ENCODE data around the gene VAV2. TPM values are rescaled to one million over a fixed set of nuclear protein-coding genes. Genes with fewer than 3 reads are reported as not detected.

VAV2 gene
- total RNA-seq, 2 experiments from 2014 or later: 11.0 to 27.8 TPM

DNA sequence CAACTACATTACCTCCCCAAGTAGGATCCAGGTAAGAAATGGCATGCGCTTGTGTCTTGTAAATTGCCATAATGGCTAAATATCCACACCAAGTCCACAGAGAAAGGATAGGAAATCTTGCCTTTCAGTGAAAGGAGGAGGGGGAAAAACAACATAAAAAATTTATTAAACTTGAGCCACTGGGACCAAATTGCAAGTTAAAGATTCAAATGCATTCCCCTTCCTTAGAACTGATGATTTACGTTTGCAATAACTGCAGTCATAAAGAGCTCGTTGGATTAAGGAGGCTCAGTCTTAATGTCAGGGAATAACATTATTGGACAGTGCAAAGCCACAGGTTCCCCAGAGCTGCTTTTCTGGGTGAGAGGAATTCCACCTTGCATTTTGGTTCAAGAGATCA lies 161.4 kb downstream of the VAV2 start:
- POLR2A ChIA-PET: no interaction called here
- intact Hi-C loops (cut with micrococcal nuclease; ENCODE audit: unreplicated experiment): no loop called here

DNA sequence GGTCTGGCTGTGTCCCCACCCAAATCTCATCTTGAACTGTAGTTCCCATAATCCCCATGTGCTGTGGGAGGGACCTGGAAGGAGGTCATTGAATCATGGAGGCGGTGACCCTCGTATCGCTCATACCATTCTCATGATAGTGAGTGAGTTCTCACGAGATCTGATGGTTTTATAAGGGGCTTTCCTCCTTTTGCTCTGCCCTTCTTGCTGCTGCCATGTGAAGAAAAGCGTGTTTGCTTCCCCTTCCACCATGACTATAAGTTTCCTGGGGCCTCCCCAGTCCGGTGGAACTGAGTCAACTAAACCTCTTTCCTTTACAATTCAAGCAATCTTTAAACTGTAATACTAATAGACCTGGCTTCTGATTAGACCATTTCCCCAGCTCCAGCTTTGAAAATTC lies 161.8 kb downstream of the VAV2 start:
- no TSS peak for BruUV-seq (replicated peaks)

More for the DNA sequence above, 161.4 kb downstream of the VAV2 start:
- TF ChIP-seq EZH2phosphoT487 (IDR thresholded peaks at IDR 0.05; ENCODE audit: borderline replicate concordance, low read depth, low read length): no peak
- TF ChIP-seq, protein P1, sequence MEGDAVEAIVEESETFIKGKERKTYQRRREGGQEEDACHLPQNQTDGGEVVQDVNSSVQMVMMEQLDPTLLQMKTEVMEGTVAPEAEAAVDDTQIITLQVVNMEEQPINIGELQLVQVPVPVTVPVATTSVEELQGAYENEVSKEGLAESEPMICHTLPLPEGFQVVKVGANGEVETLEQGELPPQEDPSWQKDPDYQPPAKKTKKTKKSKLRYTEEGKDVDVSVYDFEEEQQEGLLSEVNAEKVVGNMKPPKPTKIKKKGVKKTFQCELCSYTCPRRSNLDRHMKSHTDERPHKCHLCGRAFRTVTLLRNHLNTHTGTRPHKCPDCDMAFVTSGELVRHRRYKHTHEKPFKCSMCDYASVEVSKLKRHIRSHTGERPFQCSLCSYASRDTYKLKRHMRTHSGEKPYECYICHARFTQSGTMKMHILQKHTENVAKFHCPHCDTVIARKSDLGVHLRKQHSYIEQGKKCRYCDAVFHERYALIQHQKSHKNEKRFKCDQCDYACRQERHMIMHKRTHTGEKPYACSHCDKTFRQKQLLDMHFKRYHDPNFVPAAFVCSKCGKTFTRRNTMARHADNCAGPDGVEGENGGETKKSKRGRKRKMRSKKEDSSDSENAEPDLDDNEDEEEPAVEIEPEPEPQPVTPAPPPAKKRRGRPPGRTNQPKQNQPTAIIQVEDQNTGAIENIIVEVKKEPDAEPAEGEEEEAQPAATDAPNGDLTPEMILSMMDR (conservative IDR thresholded peaks at IDR 0.05; ENCODE audit: low read length): no peak
- no peaks in the 10 kb centered on the region for H3K9me2 ChIP-seq (ENCODE audit: insufficient read depth, low read length)
- H3K36me3 ChIP-seq (ENCODE audit: insufficient read depth, low read length): no peaks in the 10 kb centered on the region
- no peak for DNase-seq (ENCODE audit: low spot score)
- no peak overlapping the region for H2AFZ ChIP-seq (ENCODE audit: low read length)
- no peak overlapping the region for H3K4me2 ChIP-seq (ENCODE audit: low read length)
- CTCF ChIA-PET (ENCODE audit: unreplicated experiment): no interaction called here
- H3K4me1 ChIP-seq (ENCODE audit: insufficient read depth, low read length, poor library complexity, severe bottlenecking): peaks cover 6% of the 10 kb centered on the region
- no peaks in the 10 kb centered on the region for H3K9me3 ChIP-seq (ENCODE audit: low read length)
- BruUV-seq (replicated peaks): no TSS peak
- no peaks in the 10 kb centered on the region for H4K20me1 ChIP-seq (ENCODE audit: insufficient read depth, low read length)
- H3K79me2 ChIP-seq (ENCODE audit: insufficient read depth, low read depth, low read length): no peaks in the 10 kb centered on the region
- no peak overlapping the region for H3K4me3 ChIP-seq (ENCODE audit: low read depth, low read length, poor library complexity, severe bottlenecking)
- H3K27ac ChIP-seq (ENCODE audit: low read depth, low read length, poor library complexity, severe bottlenecking): no peak overlapping the region

DNA sequence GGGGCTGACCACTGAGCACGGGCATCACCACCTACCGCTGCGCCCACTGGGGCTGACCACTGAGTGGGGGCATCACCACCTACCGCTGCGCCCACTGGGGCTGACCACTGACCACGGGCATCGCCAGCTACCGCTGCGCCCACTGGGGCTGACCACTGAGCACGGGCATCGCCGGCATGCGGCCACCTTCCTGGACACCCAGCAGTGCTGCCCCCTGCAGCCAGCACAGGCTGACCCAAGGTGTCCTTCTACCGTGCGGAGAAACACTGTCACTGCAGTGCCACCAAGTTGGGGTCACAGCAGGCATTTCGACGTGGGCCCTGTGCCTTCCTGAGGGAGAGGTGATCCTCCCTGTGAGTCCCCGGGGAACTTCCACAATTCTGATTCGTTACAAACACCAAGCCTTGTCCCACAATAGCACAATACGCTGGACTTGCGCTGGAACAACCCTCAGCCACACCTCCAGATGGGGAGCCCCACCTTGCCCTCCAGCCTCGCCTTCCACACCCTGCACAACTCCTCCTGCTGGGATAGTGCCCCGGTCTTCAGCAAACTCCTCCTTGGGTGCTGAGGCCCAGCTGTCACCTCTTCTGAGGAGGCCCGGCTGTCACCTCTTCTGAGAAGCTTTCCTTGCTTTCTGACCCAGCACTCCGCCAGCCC lies 163.7 kb downstream of the VAV2 start:
- BruUV-seq (replicated peaks): no TSS peak
- H3K36me3 ChIP-seq (ENCODE audit: insufficient read depth, low read length): no peaks in the 10 kb centered on the region
- H2AFZ ChIP-seq (ENCODE audit: low read length): no peak overlapping the region
- H3K4me1 ChIP-seq (ENCODE audit: insufficient read depth, low read length, poor library complexity, severe bottlenecking): peaks cover 13% of the 10 kb centered on the region
- no peak for TF ChIP-seq EZH2phosphoT487 (IDR thresholded peaks at IDR 0.05; ENCODE audit: borderline replicate concordance, low read depth, low read length)
- TF ChIP-seq, protein P1 (conservative IDR thresholded peaks at IDR 0.05; ENCODE audit: low read length): no peak
- POLR2A ChIA-PET: no interaction called here
- no peak overlapping the region for H3K4me3 ChIP-seq (ENCODE audit: low read depth, low read length, poor library complexity, severe bottlenecking)
- H4K20me1 ChIP-seq (ENCODE audit: insufficient read depth, low read length): no peaks in the 10 kb centered on the region
- CTCF ChIA-PET (ENCODE audit: unreplicated experiment): no interaction called here
- intact Hi-C loops (cut with micrococcal nuclease; ENCODE audit: unreplicated experiment): no loop called here
- no peak for DNase-seq (ENCODE audit: low spot score)
- no peak overlapping the region for H3K27ac ChIP-seq (ENCODE audit: low read depth, low read length, poor library complexity, severe bottlenecking)
- H3K9me2 ChIP-seq (ENCODE audit: insufficient read depth, low read length): no peaks in the 10 kb centered on the region
- H3K4me2 ChIP-seq (ENCODE audit: low read length): no peak overlapping the region
- no peaks in the 10 kb centered on the region for H3K9me3 ChIP-seq (ENCODE audit: low read length)
- no peaks in the 10 kb centered on the region for H3K79me2 ChIP-seq (ENCODE audit: insufficient read depth, low read depth, low read length)

More for the DNA sequence above, 161.8 kb downstream of the VAV2 start:
- POLR2A ChIA-PET: no interaction called here
- TF ChIP-seq, protein P1 (conservative IDR thresholded peaks at IDR 0.05; ENCODE audit: low read length): no peak
- no peak for TF ChIP-seq EZH2phosphoT487 (IDR thresholded peaks at IDR 0.05; ENCODE audit: borderline replicate concordance, low read depth, low read length)
- Histone ChIP-seq H3K9me2 (ENCODE audit: insufficient read depth, low read length) (no peaks in the 10 kb centered on the region), H3K4me1 (ENCODE audit: insufficient read depth, low read length, poor library complexity, severe bottlenecking) (peaks cover 6% of the 10 kb centered on the region), H3K9me3 (ENCODE audit: low read length) (no peaks in the 10 kb centered on the region), H3K27ac (ENCODE audit: low read depth, low read length, poor library complexity, severe bottlenecking) (no peak overlapping the region), H4K20me1 (ENCODE audit: insufficient read depth, low read length) (no peaks in the 10 kb centered on the region), H2AFZ (ENCODE audit: low read length) (no peak overlapping the region), H3K79me2 (ENCODE audit: insufficient read depth, low read depth, low read length) (no peaks in the 10 kb centered on the region), H3K4me2 (ENCODE audit: low read length) (no peak overlapping the region), H3K4me3 (ENCODE audit: low read depth, low read length, poor library complexity, severe bottlenecking) (no peak overlapping the region), H3K36me3 (ENCODE audit: insufficient read depth, low read length) (no peaks in the 10 kb centered on the region)
- CTCF ChIA-PET (ENCODE audit: unreplicated experiment): no interaction called here
- DNase-seq (ENCODE audit: low spot score): no peak
- intact Hi-C loops (cut with micrococcal nuclease; ENCODE audit: unreplicated experiment): no loop called here
